HG03064 (cell line): ENCODE measurements around the gene ST3GAL2.
"Not testable (repeated sequence)": the region's sequence is repeated elsewhere in the genome, so short reads cannot be mapped to it uniquely, and the experiment has no call there.

Experiments used
- ATAC-seq: cut with Tn5 transposase; IDR thresholded peaks from one replicate; pipeline ENCODE4 v1.9.1; 2021; ENCODE audit warnings: low read depth; ENCODE audit not compliant: unreplicated experiment

Gene ST3GAL2

GRCh38 chr16:70342016-70342415 lies 96.9 kb downstream of the ST3GAL2 start:
- ATAC-seq = no peak

DNA sequence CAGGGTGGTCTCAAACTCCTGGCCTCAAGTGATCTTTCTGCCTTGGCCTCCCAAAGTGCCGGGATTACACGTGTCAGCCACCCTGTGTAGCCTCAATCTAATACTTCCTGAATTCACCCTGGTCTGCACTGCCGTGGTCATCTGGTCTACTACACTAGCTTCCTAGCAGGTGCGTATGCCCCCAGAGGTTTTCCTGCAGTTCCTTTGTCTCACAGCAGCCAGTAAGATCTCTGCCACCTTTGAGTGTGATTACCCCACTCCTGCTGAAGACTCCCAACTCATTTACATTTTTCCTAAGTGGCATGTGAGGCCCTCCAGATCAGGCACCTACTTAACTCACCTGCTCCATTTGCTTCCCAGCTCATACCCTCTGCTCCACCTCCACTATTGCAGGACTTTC lies 97.3 kb downstream of the ST3GAL2 start:
- no peak for ATAC-seq

DNA sequence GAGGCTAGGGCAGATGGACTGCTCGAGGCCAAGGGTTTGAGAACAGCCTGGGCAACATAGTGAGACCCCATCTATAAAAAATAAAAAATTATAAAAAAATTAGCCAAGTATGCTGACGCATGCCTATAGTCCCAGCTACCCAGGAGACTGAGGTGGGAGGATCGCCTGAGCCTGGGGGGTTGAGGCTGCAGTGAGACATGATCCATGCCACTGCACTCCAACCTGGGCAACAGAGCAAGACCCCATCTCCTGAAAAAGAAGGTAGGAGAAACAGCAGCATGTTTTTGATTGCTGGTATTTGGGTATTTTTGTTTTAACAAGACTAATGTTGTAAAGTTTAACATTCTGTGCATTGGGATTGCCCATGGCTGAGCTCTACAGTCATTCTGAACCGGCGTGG lies 101.1 kb downstream of the ST3GAL2 start:
- ATAC-seq = no peak

- not testable (repeated sequence) for ATAC-seq
Observed at GRCh38 chr16:70332728-70333127, 106.2 kb downstream of the ST3GAL2 start.

DNA sequence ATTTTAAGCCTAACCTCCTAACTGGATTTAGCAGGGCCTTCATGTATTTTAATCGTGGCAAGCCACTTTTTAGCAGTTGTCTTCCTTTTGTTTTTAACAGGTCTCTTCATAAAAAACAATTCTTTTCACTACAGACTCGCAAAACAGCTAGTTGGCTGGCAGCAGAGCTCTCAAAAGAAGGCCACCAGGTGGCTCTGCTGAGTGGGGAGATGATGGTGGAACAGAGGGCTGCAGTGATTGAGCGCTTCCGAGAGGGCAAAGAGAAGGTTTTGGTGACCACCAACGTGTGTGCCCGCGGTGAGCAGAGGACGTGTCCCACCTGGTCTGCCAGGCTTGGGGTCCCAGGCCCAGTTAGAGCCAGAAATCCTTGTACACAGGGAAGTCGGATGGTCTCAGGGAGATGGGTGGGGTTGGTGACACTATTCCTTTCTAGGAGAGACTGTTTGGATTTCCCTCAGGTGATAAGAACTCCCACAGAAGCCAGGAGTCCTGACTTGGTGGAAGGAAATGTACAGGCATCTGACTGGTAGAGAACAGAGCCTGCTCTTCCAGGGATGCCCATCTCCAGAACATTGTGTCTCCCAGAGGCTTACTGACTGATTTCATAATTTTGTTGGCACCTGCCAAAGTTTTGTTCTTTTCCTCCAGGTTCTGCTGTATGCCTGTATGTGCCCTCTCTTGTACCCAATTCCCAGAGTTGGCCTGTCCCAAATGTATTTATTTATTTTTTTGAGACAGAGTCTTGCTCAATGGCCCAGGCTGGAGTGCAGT lies 107.1 kb downstream of the ST3GAL2 start:
- no peak for ATAC-seq

- no peak for ATAC-seq
Observed at GRCh38 chr16:70331091-70331490, 107.8 kb downstream of the ST3GAL2 start.
